Right lobe of liver (tissue), 4 donors: Measurements from ENCODE around the gene OR5M10.

Source experiments
- CTCF ChIP-seq, 4 donors: fragments of 200-600 bp in 3 of 4; fragments of 450-650 bp in 1 of 4; IDR thresholded peaks; one replicate each; pipeline versions ENCODE4 v1.5.1 to v1.8.0; 2016 to 2022; ENCODE audit warnings: antibody characterized with exemption in 4 of 4, mild to moderate bottlenecking in 2 of 4
- POLR2A ChIP-seq: fragments of 450-650 bp; IDR thresholded peaks from one replicate; pipeline ENCODE4 v1.6.1; 2017; ENCODE audit warnings: antibody characterized with exemption, mild to moderate bottlenecking
- donor health status: DM: no; HTN: no; CAD: no.
- donor health status: DM: no; HTN: no; CAD: no.
- donor health status: DM: no; HTN: yes; CAD: no.

- no peak for TF ChIP-seq CTCF (IDR thresholded peaks at IDR 0.05)
- TF ChIP-seq POLR2A: no peak
Measured at GRCh38 chr11:56577621-56578020, at the start of gene OR5M10.
